Spinal cord (tissue), 10 donors: ENCODE data around the gene IL12RB2. TPM values are rescaled to one million over a fixed set of nuclear protein-coding genes. Genes with fewer than 3 reads are reported as not detected.

Experiments used
- DNase-seq, 6 donors: peaks; one replicate each; pipeline versions ENCODE4 v3.0.0 to v3.0.0-alpha.2; 2013 to 2015; ENCODE audit warnings: low spot score in 6 of 6, low read depth in 4 of 6
- H3K27ac ChIP-seq: one replicate; pipeline ENCODE4 v1.5.1; 2013; ENCODE audit warnings: low read depth, low read length, control low read depth
- H3K27me3 ChIP-seq: one replicate; pipeline ENCODE4 v1.6.1; 2013; ENCODE audit warnings: low read length; ENCODE audit not compliant: control insufficient read depth, insufficient read depth
- H3K36me3 ChIP-seq: one replicate; pipeline ENCODE4 v1.6.1; 2013; ENCODE audit warnings: low read length; ENCODE audit not compliant: control insufficient read depth, insufficient read depth
- H3K4me1 ChIP-seq: one replicate; pipeline ENCODE4 v1.6.1; 2013; ENCODE audit warnings: low read length; ENCODE audit not compliant: control insufficient read depth, insufficient read depth
- H3K4me3 ChIP-seq: one replicate; pipeline ENCODE4 v1.5.1; 2013; ENCODE audit warnings: low read depth, low read length, control low read depth
- H3K9me3 ChIP-seq: one replicate; pipeline ENCODE4 v1.6.1; 2013; ENCODE audit warnings: low read length; ENCODE audit not compliant: control insufficient read depth, insufficient read depth
- WGBS: methylation state at CpG from one replicate; pipeline ENCODE4 v1.1.5; 2013; ENCODE audit warnings: missing lambda C conversion rate; ENCODE audit not compliant: insufficient coverage; 5-methylcytosine and 5-hydroxymethylcytosine counted together
- polyA plus RNA-seq, 2 donors: library from polyadenylated mRNA; unstranded; fragments of 120-200 nt; gene quantifications; one replicate each; pipeline ENCODE4 v1.2.1, GENCODE V29; 2013; ENCODE audit not compliant: insufficient read length in 2 of 2
- total RNA-seq, 2 donors: library from RNA; depleted of rRNA in 1 of 2; stranded (reverse); fragments of 120-200 nt in 1 of 2; fragments of >200 nt in 1 of 2; gene quantifications; one replicate each; pipeline versions ENCODE4 v1.2.3 to v1.2.4, GENCODE V29; 2013 to 2014
- donor health status: healthy.

Gene IL12RB2
- total and polyA plus RNA-seq, 4 donors = 0.66 to 2.5 (median 0.97) TPM

- no CpG with 5 or more reads among the region's 2 CpGs for WGBS
- Histone ChIP-seq H3K27me3 (no peaks in the 10 kb centered on the region), H3K4me1 (no peaks in the 10 kb centered on the region), H3K4me3 (no peak overlapping the region), H3K27ac (no peak overlapping the region), H3K36me3 (no peaks in the 10 kb centered on the region), H3K9me3 (no peaks in the 10 kb centered on the region)
- peak in 1 of 6 donors; percentile 76 for DNase-seq
Observed at GRCh38 chr1:67345556-67345955, 37.9 kb downstream of the IL12RB2 start.

GRCh38 chr1:67346982-67347381 lies 39.3 kb downstream of the IL12RB2 start:
- no peak overlapping the region for H3K4me3 ChIP-seq
- DNase-seq = no peak
- WGBS = no CpG with 5 or more reads among the region's 1 CpG

GRCh38 chr1:67347688-67348472 lies 40.2 kb downstream of the IL12RB2 start:
- Histone ChIP-seq H3K9me3 (no peaks in the 10 kb centered on the region), H3K36me3 (no peaks in the 10 kb centered on the region), H3K27ac (no peak overlapping the region), H3K4me1 (no peaks in the 10 kb centered on the region), H3K27me3 (no peaks in the 10 kb centered on the region), H3K4me3 (no peak overlapping the region)
- DNase-seq = peak; percentile 18 to 76 (median 33)
- 64% methylated on average over 6 of the region's 12 CpGs for WGBS

More at GRCh38 chr1:67346982-67347381, 39.3 kb downstream of the IL12RB2 start:
- Histone ChIP-seq H3K27ac (no peak overlapping the region), H3K36me3 (no peaks in the 10 kb centered on the region), H3K4me1 (no peaks in the 10 kb centered on the region), H3K9me3 (no peaks in the 10 kb centered on the region), H3K27me3 (no peaks in the 10 kb centered on the region)

DNA sequence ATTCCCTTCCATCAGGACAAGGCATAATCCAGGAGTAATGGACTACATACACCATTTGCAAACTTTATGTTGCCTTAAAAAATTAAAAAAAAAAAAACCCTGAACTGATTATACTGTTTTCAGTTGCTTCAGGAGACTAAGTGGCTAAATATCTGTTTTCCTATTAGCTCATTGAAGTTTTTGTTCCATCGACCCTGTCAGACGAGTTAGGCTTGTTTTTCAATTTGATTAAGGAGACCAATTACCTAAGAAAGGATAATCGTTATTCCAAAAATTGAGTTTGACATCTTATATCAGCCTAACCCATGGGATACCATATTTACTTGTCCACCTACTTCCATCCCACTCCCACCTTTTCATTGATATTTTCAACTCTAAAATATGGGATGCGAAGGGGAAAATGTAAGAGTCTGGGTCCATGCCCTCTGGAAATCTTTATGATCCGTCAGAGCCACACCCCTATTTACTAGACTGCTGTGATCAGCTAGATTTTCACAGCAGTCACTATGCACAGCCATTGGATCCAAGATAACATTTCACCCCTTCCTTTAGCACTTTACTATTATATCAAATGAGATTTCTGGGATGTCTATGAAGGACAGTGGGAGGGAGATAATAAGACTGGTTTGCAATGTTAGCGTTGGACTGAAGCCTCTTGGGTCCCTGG lies 41.0 kb downstream of the IL12RB2 start:
- H3K4me1 ChIP-seq = no peaks in the 10 kb centered on the region
- WGBS = 90% methylated on average over 1 of the region's 6 CpGs
- H3K9me3 ChIP-seq = no peaks in the 10 kb centered on the region
- H3K27ac ChIP-seq = no peak overlapping the region
- no peaks in the 10 kb centered on the region for H3K36me3 ChIP-seq
- no peak overlapping the region for H3K4me3 ChIP-seq
- no peak for DNase-seq
- no peaks in the 10 kb centered on the region for H3K27me3 ChIP-seq

DNA sequence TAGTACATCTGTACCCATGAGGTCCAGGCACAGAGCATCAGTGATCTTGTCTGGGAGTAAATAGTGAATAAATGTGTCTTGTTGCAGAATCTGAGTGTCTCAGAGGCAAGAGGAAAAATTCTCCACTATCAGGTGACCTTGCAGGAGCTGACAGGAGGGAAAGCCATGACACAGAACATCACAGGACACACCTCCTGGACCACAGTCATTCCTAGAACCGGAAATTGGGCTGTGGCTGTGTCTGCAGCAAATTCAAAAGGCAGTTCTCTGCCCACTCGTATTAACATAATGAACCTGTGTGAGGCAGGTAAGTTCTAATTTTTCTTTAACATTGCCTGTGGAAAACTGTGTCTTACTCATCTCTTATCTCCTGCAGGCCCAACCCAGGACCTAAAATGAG lies 43.1 kb downstream of the IL12RB2 start:
- Histone ChIP-seq H3K27me3 (no peaks in the 10 kb centered on the region), H3K9me3 (no peaks in the 10 kb centered on the region), H3K27ac (no peak overlapping the region), H3K4me3 (no peak overlapping the region), H3K4me1 (no peaks in the 10 kb centered on the region), H3K36me3 (no peaks in the 10 kb centered on the region)
- no peak for DNase-seq
- no CpG with 5 or more reads among the region's 2 CpGs for WGBS

- peak in 2 of 6 donors; percentile 11 to 78 for DNase-seq
Observed at GRCh38 chr1:67352211-67352610, 44.5 kb downstream of the IL12RB2 start.

DNA sequence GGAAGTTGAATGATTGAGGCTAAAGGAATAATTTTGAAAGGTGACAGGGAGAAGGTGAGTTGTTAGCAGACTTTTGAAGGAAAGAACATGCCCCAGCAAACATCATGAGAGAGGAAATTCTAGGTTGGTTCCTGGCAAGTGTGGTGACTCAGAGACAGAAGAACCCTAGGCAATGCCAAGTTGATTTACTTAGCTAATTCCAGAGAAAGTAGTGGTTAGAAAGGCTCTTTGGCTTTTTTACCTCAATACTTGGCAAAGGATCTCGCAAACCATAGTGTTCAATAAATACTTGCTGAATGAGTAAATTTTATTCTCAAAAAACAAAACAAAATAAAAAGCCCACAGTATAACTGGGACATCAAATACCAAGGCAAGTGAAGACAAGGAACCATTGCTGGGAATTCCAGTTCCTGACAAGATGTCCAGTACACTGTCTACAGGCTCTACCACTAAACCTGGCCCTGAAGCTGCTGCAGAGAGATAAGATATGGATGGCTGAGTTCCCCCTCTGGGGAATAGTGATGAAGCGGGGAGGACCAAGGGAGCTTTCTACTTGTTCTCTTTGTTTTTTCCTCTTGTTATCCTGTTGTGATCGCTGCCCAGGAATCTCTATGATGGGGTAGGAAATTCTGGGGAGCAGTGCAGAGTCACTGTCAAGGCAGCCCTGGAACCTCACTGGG lies 48.2 kb downstream of the IL12RB2 start:
- Histone ChIP-seq H3K4me1 (no peaks in the 10 kb centered on the region), H3K9me3 (no peaks in the 10 kb centered on the region), H3K27me3 (no peaks in the 10 kb centered on the region), H3K4me3 (no peak overlapping the region), H3K36me3 (no peaks in the 10 kb centered on the region), H3K27ac (no peak overlapping the region)
- no peak for DNase-seq
- no CpG with 5 or more reads among the region's 3 CpGs for WGBS

More at GRCh38 chr1:67352211-67352610, 44.5 kb downstream of the IL12RB2 start:
- no peaks in the 10 kb centered on the region for H3K27me3 ChIP-seq
- no peaks in the 10 kb centered on the region for H3K4me1 ChIP-seq
- H3K4me3 ChIP-seq = no peak overlapping the region
- H3K27ac ChIP-seq = no peak overlapping the region
- no peaks in the 10 kb centered on the region for H3K36me3 ChIP-seq
- H3K9me3 ChIP-seq = no peaks in the 10 kb centered on the region

DNA sequence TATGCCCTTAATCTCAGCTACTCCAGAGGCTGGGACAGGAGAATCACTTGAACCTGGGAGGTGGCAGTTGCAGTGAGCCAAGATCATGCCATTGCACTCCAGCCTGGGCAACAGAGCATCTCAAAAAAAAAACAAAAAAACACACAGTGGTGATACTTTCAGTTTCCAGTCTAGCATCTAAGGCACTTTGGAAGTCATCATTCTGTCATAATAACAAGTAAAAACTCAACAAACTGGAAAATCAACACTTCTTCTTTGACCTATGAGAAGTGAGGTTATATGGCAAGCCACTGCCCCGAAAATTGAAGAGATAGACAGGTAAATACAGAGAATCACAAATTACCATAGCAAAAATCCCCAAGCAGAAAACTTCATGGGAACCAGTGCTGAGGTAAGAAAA lies 51.9 kb downstream of the IL12RB2 start:
- Histone ChIP-seq H3K36me3 (no peaks in the 10 kb centered on the region), H3K4me3 (no peak overlapping the region), H3K4me1 (no peaks in the 10 kb centered on the region), H3K27ac (no peak overlapping the region), H3K9me3 (no peaks in the 10 kb centered on the region), H3K27me3 (no peaks in the 10 kb centered on the region)
- no CpG with 5 or more reads among the region's 1 CpG for WGBS
- no peak for DNase-seq

DNA sequence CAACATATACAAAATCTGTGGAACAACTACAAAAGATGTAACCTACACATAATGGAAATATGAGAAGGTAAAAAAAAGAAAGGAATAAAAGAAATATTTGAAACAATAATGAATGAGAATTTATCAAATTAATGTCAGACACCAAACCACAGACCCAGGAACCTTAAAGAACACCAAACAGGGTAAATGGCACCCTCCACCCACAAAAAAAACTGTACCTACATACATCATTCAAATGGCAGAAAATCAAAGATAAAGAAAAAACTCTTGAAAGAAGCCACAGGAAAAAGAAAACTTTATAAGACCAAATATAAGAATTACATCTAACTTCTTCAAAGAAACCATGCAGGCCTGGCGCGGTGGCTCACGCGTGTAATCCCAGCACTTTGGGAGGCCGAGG lies 54.0 kb downstream of the IL12RB2 start:
- Histone ChIP-seq H3K4me1 (no peaks in the 10 kb centered on the region), H3K36me3 (no peaks in the 10 kb centered on the region), H3K4me3 (no peak overlapping the region), H3K27me3 (no peaks in the 10 kb centered on the region), H3K9me3 (no peaks in the 10 kb centered on the region), H3K27ac (no peak overlapping the region)
- WGBS = 94% methylated on average over 5 of the region's 5 CpGs
- DNase-seq = no peak
